Measurements from ENCODE around the gene DISP3.

GRCh38 chr1:11529330-11529729 lies 50.4 kb downstream of the DISP3 start:
- TF ChIP-seq CTCF (IDR thresholded peaks at IDR 0.05 in 2 of 3, conservative IDR thresholded peaks at IDR 0.05 in 1 of 3; ENCODE audit: borderline replicate concordance in 1 of 3, insufficient read depth in 1 of 3, low read depth in 2 of 3, low read length in 2 of 3) (no peak), RAD21 (IDR thresholded peaks at IDR 0.05; ENCODE audit: low read depth) (no peak), POLR2AphosphoS5 (IDR thresholded peaks at IDR 0.05; ENCODE audit: low read depth, low read length) (no peak), POLR2A (IDR thresholded peaks at IDR 0.05; ENCODE audit: borderline replicate concordance, extremely low read depth, insufficient read depth, insufficient read length) (no peak)

Data from HCT116 (cell line).